HCT116 (cell line): ENCODE data around the gene GAB2. TPM values are rescaled to one million over a fixed set of nuclear protein-coding genes. Genes with fewer than 3 reads are reported as not detected.
"Not testable (repeated sequence)": the region's sequence is repeated elsewhere in the genome, so short reads cannot be mapped to it uniquely, and the experiment has no call there.

Source experiments
- ATAC-seq: fragments of 200-7000 bp; cut with Tn5 transposase; 2 replicates; pipeline ENCODE4 v1.9.1; 2020; ENCODE audit warnings: mild to moderate bottlenecking, moderate library complexity
- BruUV-seq: library from RNA; stranded (reverse); fragments of 400-500 nt; replicated peaks from 2 replicates; lab custom pipeline; 2021; lab: Mats Ljungman, UMichigan
- CTCF ChIA-PET: fragments of 300-600 bp; sonication (Branson Sonifier 250); formaldehyde crosslinking; loops from one replicate; lab custom pipeline; 2021; ENCODE audit warnings: antibody characterized with exemption; lab: Charles Lee
- POLR2A ChIA-PET: fragments of 300-600, 350-600 bp; sonication (Branson Sonifier 250); formaldehyde crosslinking; loops from one replicate; lab custom pipeline; 2021; ENCODE audit warnings: antibody characterized with exemption; lab: Charles Lee
- RAD21 ChIA-PET, 2 experiments: fragments of 300-600 bp; sonication (Branson Sonifier 250); formaldehyde crosslinking; loops; one replicate each; lab custom pipeline; 2023; ENCODE audit warnings: low total read pairs in 2 of 2; ENCODE audit not compliant: uncharacterized antibody in 2 of 2, unreplicated experiment in 2 of 2, low non-redundant PET in 1 of 2; lab: Charles Lee
- DNase-seq: peaks from one replicate; pipeline ENCODE4 v3.0.0-alpha.2; 2010; ENCODE audit warnings: low read depth, low spot score
- H2AFZ ChIP-seq: fragments of 200-600 bp; shearing (Covaris generic), sonication (generic); 2 replicates; pipeline ENCODE4 v1.6.1; 2017; ENCODE audit warnings: low read depth, mixed run types, mixed read lengths, antibody characterized with exemption, low read length; ENCODE audit not compliant: poor library complexity, severe bottlenecking
- H3K27ac ChIP-seq: 2 replicates; pipeline ENCODE4 v1.5.1; 2012; ENCODE audit warnings: low read depth, low read length
- H3K27me3 ChIP-seq: fragments of 200-600 bp; sonication (generic); 2 replicates; pipeline ENCODE4 v1.6.1; 2016; ENCODE audit warnings: mixed run types, low read length, mixed read lengths; ENCODE audit not compliant: insufficient read depth
- H3K36me3 ChIP-seq, 2 experiments: fragments of 200-500 bp in 1 of 2; fragments of 200-600 bp in 1 of 2; sonication (Bioruptor generic) in 1 of 2; sonication (generic) in 1 of 2; 2 replicates each; pipeline versions ENCODE4 v1.5.1 to v1.6.1; 2014 to 2016; ENCODE audit warnings: low read length in 2 of 2, inconsistent platforms in 1 of 2, mixed read lengths in 1 of 2, mixed run types in 1 of 2; ENCODE audit not compliant: insufficient read depth in 2 of 2, control insufficient read depth in 1 of 2
- H3K4me1 ChIP-seq, 2 experiments: fragments of 200-600 bp in 1 of 2; sonication (generic) in 1 of 2; 2 replicates each; pipeline versions ENCODE4 v1.5.1 to v1.6.1; 2012 to 2017; ENCODE audit warnings: low read length in 2 of 2, inconsistent platforms in 1 of 2, mild to moderate bottlenecking in 1 of 2, mixed read lengths in 1 of 2, mixed run types in 1 of 2, moderate library complexity in 1 of 2; ENCODE audit not compliant: insufficient read depth in 2 of 2, control insufficient read depth in 1 of 2
- H3K4me2 ChIP-seq: fragments of 200-600 bp; sonication (generic); 2 replicates; pipeline ENCODE4 v1.6.1; 2017; ENCODE audit warnings: mixed run types, low read length, mixed read lengths
- H3K4me3 ChIP-seq, 2 experiments: fragments of 200-600 bp in 1 of 2; sonication (generic) in 1 of 2; replicated peaks in 1 of 2; 2 replicates each; pipeline ENCODE4 v1.5.1; 2011 to 2016; ENCODE audit warnings: low read length in 2 of 2, control low read depth in 1 of 2, low read depth in 1 of 2, mild to moderate bottlenecking in 1 of 2, mixed read lengths in 1 of 2, mixed run types in 1 of 2
- H3K79me2 ChIP-seq: fragments of 200-600 bp; sonication (generic); 2 replicates; pipeline ENCODE4 v1.6.1; 2017; ENCODE audit warnings: mild to moderate bottlenecking, mixed run types, low read length, moderate library complexity, mixed read lengths; ENCODE audit not compliant: insufficient read depth
- H3K9ac ChIP-seq: fragments of 200-600 bp; sonication (generic); 2 replicates; pipeline ENCODE4 v1.6.1; 2016; ENCODE audit warnings: low read length, mixed read lengths
- H3K9me2 ChIP-seq: fragments of 200-600 bp; sonication (generic), shearing (Covaris generic); 2 replicates; pipeline ENCODE4 v1.6.1; 2017; ENCODE audit warnings: mixed run types, mild to moderate bottlenecking, moderate library complexity; ENCODE audit not compliant: insufficient read depth
- H3K9me3 ChIP-seq, 2 experiments: fragments of 200-500 bp in 1 of 2; fragments of 200-600 bp in 1 of 2; sonication (Bioruptor generic) in 1 of 2; sonication (generic) in 1 of 2; 2 replicates each; pipeline ENCODE4 v1.6.1; 2014 to 2017; ENCODE audit warnings: low read length in 2 of 2, mixed read lengths in 2 of 2, inconsistent platforms in 1 of 2, low read depth in 1 of 2, mild to moderate bottlenecking in 1 of 2, mixed run types in 1 of 2, moderate library complexity in 1 of 2; ENCODE audit not compliant: control insufficient read depth in 1 of 2, insufficient read depth in 1 of 2
- H4K20me1 ChIP-seq: fragments of 200-600 bp; sonication (generic), shearing (Covaris generic); 2 replicates; pipeline ENCODE4 v1.6.1; 2017; ENCODE audit warnings: mixed run types, mild to moderate bottlenecking, moderate library complexity; ENCODE audit not compliant: insufficient read depth
- ATF3 ChIP-seq: IDR thresholded peaks from 2 replicates; pipeline ENCODE4 v1.6.1; 2012
- CBX3 ChIP-seq: IDR thresholded peaks from 2 replicates; pipeline ENCODE4 v1.6.1; 2012; ENCODE audit warnings: low read depth
- CEBPB ChIP-seq: IDR thresholded peaks from 2 replicates; pipeline ENCODE4 v1.6.1; 2012; ENCODE audit warnings: low read depth
- EGR1 ChIP-seq: IDR thresholded peaks from 2 replicates; pipeline ENCODE4 v1.6.1; 2012; ENCODE audit warnings: low read depth
- ELF1 ChIP-seq: IDR thresholded peaks from 2 replicates; pipeline ENCODE4 v1.6.1; 2012; ENCODE audit warnings: low read depth, borderline replicate concordance
- EZH2phosphoT487 ChIP-seq: fragments of 200-600 bp; IDR thresholded peaks from 2 replicates; pipeline ENCODE4 v1.6.1; 2018; ENCODE audit warnings: antibody characterized with exemption, borderline replicate concordance
- JUND ChIP-seq: IDR thresholded peaks from 2 replicates; pipeline ENCODE4 v1.6.1; 2012
- POLR2A ChIP-seq: IDR thresholded peaks from 2 replicates; pipeline ENCODE4 v1.7.0; 2011; ENCODE audit warnings: borderline replicate concordance; ENCODE audit not compliant: insufficient read depth, insufficient read length; ENCODE audit errors: extremely low read depth
- POLR2AphosphoS5 ChIP-seq: IDR thresholded peaks from 2 replicates; pipeline ENCODE4 v1.6.1; 2011; ENCODE audit warnings: mild to moderate bottlenecking, low read depth, low read length, moderate library complexity
- RAD21 ChIP-seq: IDR thresholded peaks from 2 replicates; pipeline ENCODE4 v1.6.1; 2012; ENCODE audit warnings: low read depth, mild to moderate bottlenecking
- SIN3A ChIP-seq: IDR thresholded peaks from 2 replicates; pipeline ENCODE4 v1.6.1; 2012; ENCODE audit warnings: low read depth
- SP1 ChIP-seq: IDR thresholded peaks from 2 replicates; pipeline ENCODE4 v1.6.1; 2012; ENCODE audit warnings: low read depth
- SRF ChIP-seq: IDR thresholded peaks from 2 replicates; pipeline ENCODE4 v1.6.1; 2012; ENCODE audit warnings: low read depth
- TCF7L2 ChIP-seq: IDR thresholded peaks from 2 replicates; pipeline ENCODE4 v1.7.0; 2011; ENCODE audit warnings: borderline replicate concordance, inconsistent platforms; ENCODE audit not compliant: insufficient read depth, insufficient read length; ENCODE audit errors: extremely low read depth
- YY1 ChIP-seq: IDR thresholded peaks from 2 replicates; pipeline ENCODE4 v1.6.1; 2011; ENCODE audit warnings: low read length, low read depth, moderate library complexity, mild to moderate bottlenecking; ENCODE audit not compliant: insufficient replicate concordance; ENCODE audit errors: extremely low read depth
- ZFX ChIP-seq: fragments of 450-650 bp; IDR thresholded peaks from 2 replicates; pipeline ENCODE4 v1.6.1; 2017
- ZNF274 ChIP-seq: fragments of 200-500 bp; sonication (Bioruptor generic); IDR thresholded peaks from 2 replicates; pipeline ENCODE4 v1.6.1; 2014; ENCODE audit warnings: mild to moderate bottlenecking, low read depth, low read length, inconsistent platforms
- intact Hi-C: fragments of 100-400 bp; cut with micrococcal nuclease; formaldehyde crosslinking; loops from 2 replicates; pipeline ENCODE4 v1.10.0; 2022
- total RNA-seq: library from RNA; stranded (reverse); gene quantifications from one replicate; pipeline ENCODE4 v1.2.1, GENCODE V29; 2021; ENCODE audit not compliant: unreplicated experiment
- TF ChIP-seq, protein P1 (sequence below): IDR thresholded peaks from 2 replicates; pipeline ENCODE4 v1.6.1; 2012; ENCODE audit warnings: low read depth
- TF ChIP-seq, protein P2 (sequence below): IDR thresholded peaks from 2 replicates; pipeline ENCODE4 v1.6.1; 2012
- TF ChIP-seq, protein P3 (sequence below), 3 experiments: fragments of 200-600 bp in 1 of 3; sonication (generic) in 1 of 3; IDR thresholded peaks in 2 of 3; conservative IDR thresholded peaks in 1 of 3; 2 replicates each; pipeline ENCODE4 v1.5.1; 2012 to 2017; ENCODE audit warnings: low read depth in 2 of 3, low read length in 2 of 3, antibody characterized with exemption in 1 of 3, borderline replicate concordance in 1 of 3, control low read depth in 1 of 3, mild to moderate bottlenecking in 1 of 3, mixed read lengths in 1 of 3, mixed run types in 1 of 3, moderate library complexity in 1 of 3; ENCODE audit not compliant: insufficient read depth in 1 of 3

The GAB2 gene
- total RNA-seq, 1 experiment from 2014 or later, result 1.9 TPM

GRCh38 chr11:78176605-78177141 lies 240.9 kb downstream of the GAB2 start:
- Histone ChIP-seq H3K9ac (no peak overlapping the region), H4K20me1 (no peaks in the 10 kb centered on the region), H3K4me3 (no peak overlapping the region), H3K27ac (no peak overlapping the region), H3K4me2 (no peak overlapping the region), H2AFZ (no peak overlapping the region), H3K27me3 (no peaks in the 10 kb centered on the region), H3K9me2 (no peaks in the 10 kb centered on the region), H3K79me2 (no peaks in the 10 kb centered on the region), H3K36me3 (no peaks in the 10 kb centered on the region; a peak in 1 of 4 replicates)
- ATAC-seq, result no peak
- ChIA-PET POLR2A (no interaction called here), RAD21 (no interaction called here), CTCF (no interaction called here)
- TF ChIP-seq, protein P1, sequence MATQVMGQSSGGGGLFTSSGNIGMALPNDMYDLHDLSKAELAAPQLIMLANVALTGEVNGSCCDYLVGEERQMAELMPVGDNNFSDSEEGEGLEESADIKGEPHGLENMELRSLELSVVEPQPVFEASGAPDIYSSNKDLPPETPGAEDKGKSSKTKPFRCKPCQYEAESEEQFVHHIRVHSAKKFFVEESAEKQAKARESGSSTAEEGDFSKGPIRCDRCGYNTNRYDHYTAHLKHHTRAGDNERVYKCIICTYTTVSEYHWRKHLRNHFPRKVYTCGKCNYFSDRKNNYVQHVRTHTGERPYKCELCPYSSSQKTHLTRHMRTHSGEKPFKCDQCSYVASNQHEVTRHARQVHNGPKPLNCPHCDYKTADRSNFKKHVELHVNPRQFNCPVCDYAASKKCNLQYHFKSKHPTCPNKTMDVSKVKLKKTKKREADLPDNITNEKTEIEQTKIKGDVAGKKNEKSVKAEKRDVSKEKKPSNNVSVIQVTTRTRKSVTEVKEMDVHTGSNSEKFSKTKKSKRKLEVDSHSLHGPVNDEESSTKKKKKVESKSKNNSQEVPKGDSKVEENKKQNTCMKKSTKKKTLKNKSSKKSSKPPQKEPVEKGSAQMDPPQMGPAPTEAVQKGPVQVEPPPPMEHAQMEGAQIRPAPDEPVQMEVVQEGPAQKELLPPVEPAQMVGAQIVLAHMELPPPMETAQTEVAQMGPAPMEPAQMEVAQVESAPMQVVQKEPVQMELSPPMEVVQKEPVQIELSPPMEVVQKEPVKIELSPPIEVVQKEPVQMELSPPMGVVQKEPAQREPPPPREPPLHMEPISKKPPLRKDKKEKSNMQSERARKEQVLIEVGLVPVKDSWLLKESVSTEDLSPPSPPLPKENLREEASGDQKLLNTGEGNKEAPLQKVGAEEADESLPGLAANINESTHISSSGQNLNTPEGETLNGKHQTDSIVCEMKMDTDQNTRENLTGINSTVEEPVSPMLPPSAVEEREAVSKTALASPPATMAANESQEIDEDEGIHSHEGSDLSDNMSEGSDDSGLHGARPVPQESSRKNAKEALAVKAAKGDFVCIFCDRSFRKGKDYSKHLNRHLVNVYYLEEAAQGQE, result no peak
- TF ChIP-seq ATF3 (no peak), ELF1 (no peak), ZFX (no peak), CBX3 (no peak), RAD21 (no peak), POLR2A (no peak), YY1 (no peak), POLR2AphosphoS5 (no peak), TCF7L2 (no peak), JUND (no peak), EGR1 (no peak), EZH2phosphoT487 (no peak), SP1 (no peak), ZNF274 (no peak), SRF (no peak), CEBPB (no peak), SIN3A (no peak)
- TF ChIP-seq, protein P2, sequence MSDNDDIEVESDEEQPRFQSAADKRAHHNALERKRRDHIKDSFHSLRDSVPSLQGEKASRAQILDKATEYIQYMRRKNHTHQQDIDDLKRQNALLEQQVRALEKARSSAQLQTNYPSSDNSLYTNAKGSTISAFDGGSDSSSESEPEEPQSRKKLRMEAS, result no peak
- TF ChIP-seq, protein P3, sequence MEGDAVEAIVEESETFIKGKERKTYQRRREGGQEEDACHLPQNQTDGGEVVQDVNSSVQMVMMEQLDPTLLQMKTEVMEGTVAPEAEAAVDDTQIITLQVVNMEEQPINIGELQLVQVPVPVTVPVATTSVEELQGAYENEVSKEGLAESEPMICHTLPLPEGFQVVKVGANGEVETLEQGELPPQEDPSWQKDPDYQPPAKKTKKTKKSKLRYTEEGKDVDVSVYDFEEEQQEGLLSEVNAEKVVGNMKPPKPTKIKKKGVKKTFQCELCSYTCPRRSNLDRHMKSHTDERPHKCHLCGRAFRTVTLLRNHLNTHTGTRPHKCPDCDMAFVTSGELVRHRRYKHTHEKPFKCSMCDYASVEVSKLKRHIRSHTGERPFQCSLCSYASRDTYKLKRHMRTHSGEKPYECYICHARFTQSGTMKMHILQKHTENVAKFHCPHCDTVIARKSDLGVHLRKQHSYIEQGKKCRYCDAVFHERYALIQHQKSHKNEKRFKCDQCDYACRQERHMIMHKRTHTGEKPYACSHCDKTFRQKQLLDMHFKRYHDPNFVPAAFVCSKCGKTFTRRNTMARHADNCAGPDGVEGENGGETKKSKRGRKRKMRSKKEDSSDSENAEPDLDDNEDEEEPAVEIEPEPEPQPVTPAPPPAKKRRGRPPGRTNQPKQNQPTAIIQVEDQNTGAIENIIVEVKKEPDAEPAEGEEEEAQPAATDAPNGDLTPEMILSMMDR (IDR thresholded peaks at IDR 0.05 in 2 of 3, conservative IDR thresholded peaks at IDR 0.05 in 1 of 3; ENCODE audit: borderline replicate concordance in 1 of 3, insufficient read depth in 1 of 3, low read depth in 2 of 3, low read length in 2 of 3), result no peak
- TF ChIP-seq, all 23 proteins: peak for 0
- BruUV-seq, result no TSS peak
- intact Hi-C loops, result no loop called here
- Histone ChIP-seq H3K4me1 (peaks cover 0 to 8% of the 10 kb centered on the region in 2 experiments; a peak in 1 of 4 replicates), H3K9me3 (no peaks in the 10 kb centered on the region)
- DNase-seq, result no peak

- H3K9me2 ChIP-seq, H3K36me3 ChIP-seq, POLR2A ChIA-PET, DNase-seq, H2AFZ ChIP-seq, H3K9me3 ChIP-seq, RAD21 ChIA-PET, H3K4me3 ChIP-seq, BruUV-seq, ATAC-seq, H3K4me2 ChIP-seq, H3K79me2 ChIP-seq, H3K9ac ChIP-seq, H4K20me1 ChIP-seq, H3K27me3 ChIP-seq, intact Hi-C loops, H3K27ac ChIP-seq, CTCF ChIA-PET, H3K4me1 ChIP-seq: not testable (repeated sequence)
Observed at GRCh38 chr11:78175862-78176261, 241.8 kb downstream of the GAB2 start.
